ENCODE measurements around the gene TOR1B.
A peak's percentile ranks its signal among the peaks of the same experiment; 100 is the strongest.
"Not testable (repeated sequence)": the region's sequence is repeated elsewhere in the genome, so short reads cannot be mapped to it uniquely, and the experiment has no call there.

Gene TOR1B

DNA sequence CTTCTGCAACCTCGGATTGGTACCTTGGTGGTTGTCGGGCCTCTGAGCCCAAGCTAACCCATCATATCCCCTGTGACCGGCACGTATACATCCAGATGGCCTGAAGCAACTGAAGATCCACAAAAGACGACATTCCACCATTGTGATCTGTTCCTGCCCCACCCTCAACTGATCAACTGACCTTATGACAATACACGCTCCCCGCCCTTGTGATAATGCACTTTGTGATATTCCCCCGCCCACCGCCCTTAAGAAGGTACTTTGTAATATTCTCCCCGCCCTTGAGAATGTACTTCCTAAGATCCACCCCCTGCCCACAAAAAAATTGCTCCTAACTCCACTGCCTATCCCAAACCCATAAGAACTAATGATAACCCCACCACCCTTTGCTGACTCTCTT, 16.5 kb upstream of the TOR1B start:
- no peak for DNase-seq (ENCODE audit: low spot score)
- CTCF ChIA-PET, result interaction anchor here (0.6 to 6.5 kb wide), 4 partner anchors 28 to 60 kb away, joined by 4 to 93 read pairs (median 5); no protein-coding TSS in a partner anchor
- no peak for TF ChIP-seq CTCF (conservative IDR thresholded peaks at IDR 0.05; ENCODE audit: low read depth)
- POLR2A ChIA-PET (ENCODE audit: low non-redundant PET), result no interaction called here
- H3K27ac ChIP-seq, result no peak overlapping the region

DNA sequence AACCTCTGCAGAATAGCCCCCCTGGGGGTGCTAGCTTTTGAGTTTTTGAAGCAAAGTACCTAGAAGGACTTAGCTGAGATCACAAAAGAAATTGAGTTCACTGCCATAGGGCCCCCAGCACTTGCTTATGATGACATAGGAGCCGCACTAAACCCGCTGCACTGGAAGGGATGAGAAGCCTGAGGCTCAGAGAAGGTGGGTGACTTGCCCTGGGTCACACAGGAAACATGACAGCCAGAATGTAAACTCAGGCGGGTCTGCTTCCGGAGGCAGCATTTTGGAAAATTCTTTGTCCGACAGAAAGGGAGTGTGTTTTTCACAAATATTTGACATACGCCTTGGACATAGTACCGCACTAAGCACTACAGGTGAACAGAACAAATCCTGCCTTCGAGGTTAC, 8.4 kb upstream of the TOR1B start:
- CTCF ChIA-PET, result interaction anchor here (0.6 to 0.7 kb wide), 2 partner anchors 70 to 152 kb away, joined by 4 read pairs; no protein-coding TSS in a partner anchor
- POLR2A ChIA-PET (ENCODE audit: low non-redundant PET), result no interaction called here
- no peak overlapping the region for H3K27ac ChIP-seq
- no peak for DNase-seq (ENCODE audit: low spot score)
- no peak for TF ChIP-seq CTCF (conservative IDR thresholded peaks at IDR 0.05; ENCODE audit: low read depth)

GRCh38 chr9:129796029-129796428, 7.0 kb upstream of the TOR1B start:
- CTCF ChIA-PET, result interaction anchor here (0.6 to 1.4 kb wide), 5 partner anchors 58 to 165 kb away, joined by 4 to 7 read pairs (median 6); no protein-coding TSS in a partner anchor
- POLR2A ChIA-PET (ENCODE audit: low non-redundant PET); H3K27ac ChIP-seq; DNase-seq (ENCODE audit: low spot score): not testable (repeated sequence)

GRCh38 chr9:129798973-129799372, 4.0 kb upstream of the TOR1B start:
- DNase-seq (ENCODE audit: low spot score), result no peak
- no peak for TF ChIP-seq CTCF (conservative IDR thresholded peaks at IDR 0.05; ENCODE audit: low read depth)
- POLR2A ChIA-PET (ENCODE audit: low non-redundant PET), result interaction anchor here (0.5 to 0.7 kb wide), 2 partner anchors 68 to 70 kb away, joined by 6 to 9 read pairs; no protein-coding TSS in a partner anchor
- CTCF ChIA-PET, result interaction anchor here (1.1 kb wide), 1 partner anchor 8 kb away, joined by 5 read pairs; no protein-coding TSS in a partner anchor
- H3K27ac ChIP-seq, result no peak overlapping the region

GRCh38 chr9:129801504-129801903, 1.5 kb upstream of the TOR1B start:
- H3K27ac ChIP-seq, result 0 out of 2 replicates have a peak overlapping the region, but pooled peaks have one; percentile 17
- no peak for TF ChIP-seq CTCF (conservative IDR thresholded peaks at IDR 0.05; ENCODE audit: low read depth)
- DNase-seq (ENCODE audit: low spot score), result no peak
- POLR2A ChIA-PET (ENCODE audit: low non-redundant PET), result interaction anchor here (0.6 kb wide), 1 partner anchor 99 kb away, joined by 3 read pairs; no protein-coding TSS in a partner anchor
- CTCF ChIA-PET, result interaction anchor here (1.0 kb wide), 1 partner anchor 75 kb away, joined by 3 read pairs; no protein-coding TSS in a partner anchor

- ChIA-PET POLR2A (ENCODE audit: low non-redundant PET) (no interaction called here), CTCF (interaction anchor here (0.6 to 1.2 kb wide), 5 partner anchors 13 to 106 kb away, joined by 3 to 6 read pairs (median 4); no protein-coding TSS in a partner anchor)
- no peak for DNase-seq (ENCODE audit: low spot score)
- TF ChIP-seq CTCF (conservative IDR thresholded peaks at IDR 0.05; ENCODE audit: low read depth), result no peak
- H3K27ac ChIP-seq, result peak overlapping the region; percentile 76
These were observed 684 bp downstream of the TOR1B start for GRCh38 chr9:129803676-129804060.

- ChIA-PET POLR2A (ENCODE audit: low non-redundant PET) (no interaction called here), CTCF (no interaction called here)
- TF ChIP-seq CTCF (conservative IDR thresholded peaks at IDR 0.05; ENCODE audit: low read depth), result no peak
- DNase-seq (ENCODE audit: low spot score), result no peak
- H3K27ac ChIP-seq, result no peak overlapping the region
These were observed 3.1 kb downstream of the TOR1B start for GRCh38 chr9:129806061-129806460.
